NCI-H1436 (cell line): Measurements from ENCODE around the gene PDIA5.

ENCODE experiments used
- DNase-seq: peaks from one replicate; lab custom pipeline; 2025; lab: John Stamatoyannopoulos, UW

Gene PDIA5

DNA sequence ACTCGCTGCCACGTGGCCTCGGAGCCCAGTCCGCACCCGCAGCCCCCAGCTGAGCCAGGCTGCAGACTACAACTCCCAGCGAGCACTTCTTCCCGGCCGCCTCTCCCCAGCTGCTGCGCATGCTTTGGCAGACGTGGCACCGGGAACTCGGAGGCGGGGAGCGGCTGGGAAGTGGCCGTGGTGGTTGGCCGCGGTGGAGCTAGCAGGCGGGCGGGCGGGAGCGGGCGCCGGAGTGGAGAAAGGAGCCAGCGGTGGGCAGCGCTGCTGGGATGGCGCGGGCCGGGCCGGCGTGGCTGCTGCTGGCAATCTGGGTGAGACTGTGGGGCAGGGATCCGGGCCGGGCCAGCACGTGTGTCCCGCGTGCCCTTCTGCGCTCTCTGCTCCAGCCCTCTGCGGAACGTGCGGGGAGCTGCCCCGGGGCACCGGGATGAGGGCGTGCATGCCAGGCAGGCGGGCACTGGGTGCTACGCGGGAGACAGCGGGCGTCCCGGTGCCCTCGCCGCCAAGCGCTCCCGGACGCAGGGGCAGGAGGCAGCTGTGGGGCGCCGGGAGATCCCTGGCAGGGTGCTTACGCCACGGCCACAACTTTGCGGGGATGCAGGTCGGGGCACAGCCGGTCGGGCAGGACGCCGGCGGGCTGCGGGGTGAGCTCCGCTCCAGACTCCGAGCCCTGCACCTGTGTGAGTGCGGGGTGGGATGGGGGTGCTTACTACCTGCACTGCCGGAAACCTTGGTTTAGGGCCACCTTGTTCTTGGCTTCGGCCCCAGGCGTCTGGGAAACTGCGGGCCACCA lies at the start of gene PDIA5:
Gene PDIA5, plus strand, starts transcription at position 130 of the 793 bp plus-strand sequence. Its CDS starts 140 bp downstream, at position 270.
- peak; percentile 89 for DNase-seq

DNA sequence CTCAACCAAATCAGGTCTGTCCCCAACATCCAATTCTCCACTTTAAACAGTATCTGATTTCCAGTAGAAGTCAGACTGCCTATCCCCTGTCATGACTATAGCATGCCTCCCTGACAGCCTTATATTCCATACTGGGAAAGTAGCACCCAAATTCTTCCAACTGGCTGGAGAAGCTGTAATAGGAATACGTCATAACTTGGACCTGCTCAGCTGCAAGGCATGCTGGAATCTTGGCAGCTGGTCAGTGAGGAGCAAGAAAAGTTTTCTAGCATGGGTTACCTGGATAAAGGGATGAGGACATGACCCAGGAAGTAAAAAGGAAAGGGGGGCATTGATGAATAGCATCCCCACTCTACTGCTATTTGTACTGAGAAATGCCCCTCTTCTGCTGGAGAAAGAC lies 48.1 kb upstream of the PDIA5 start:
- no peak for DNase-seq

DNA sequence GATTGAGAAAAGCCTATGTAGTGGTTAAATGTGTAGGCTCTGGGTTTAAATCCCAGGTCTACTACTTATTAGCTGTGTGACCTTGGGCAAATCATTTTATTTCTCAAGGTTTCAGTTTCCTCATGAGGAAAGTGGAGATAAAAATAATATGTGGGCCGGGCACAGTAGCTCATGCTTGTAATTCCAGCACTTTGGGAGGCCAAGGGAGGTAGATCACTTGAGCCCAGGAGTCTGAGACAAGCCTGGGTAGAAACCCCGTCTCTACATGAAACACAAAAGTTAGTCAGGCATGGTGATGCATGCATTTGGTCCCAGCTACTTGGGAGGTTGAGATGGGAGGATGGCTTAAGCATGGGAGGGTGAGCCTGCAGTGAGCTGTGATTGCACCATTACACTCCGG lies 47.7 kb upstream of the PDIA5 start:
- DNase-seq = no peak

DNA sequence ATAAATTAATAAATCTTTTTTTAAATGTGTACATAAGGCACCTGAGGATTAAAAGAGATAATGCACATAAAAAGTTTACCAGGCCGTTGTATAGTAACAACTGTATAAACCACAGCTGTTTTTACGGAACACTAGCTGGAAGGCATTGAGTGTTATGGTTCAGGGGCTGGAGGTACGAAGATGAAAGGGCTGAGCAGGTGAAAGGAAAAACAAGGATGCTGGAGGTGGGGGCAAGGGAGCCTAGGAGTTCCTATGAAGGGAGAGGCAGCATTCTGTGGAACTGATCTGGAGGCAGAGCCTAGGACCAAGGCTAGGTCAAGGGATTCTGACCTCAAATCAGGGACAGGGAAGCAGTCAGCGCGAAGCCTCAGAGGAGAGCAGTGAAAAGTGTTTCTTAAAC lies 47.2 kb upstream of the PDIA5 start:
- no peak for DNase-seq

DNA sequence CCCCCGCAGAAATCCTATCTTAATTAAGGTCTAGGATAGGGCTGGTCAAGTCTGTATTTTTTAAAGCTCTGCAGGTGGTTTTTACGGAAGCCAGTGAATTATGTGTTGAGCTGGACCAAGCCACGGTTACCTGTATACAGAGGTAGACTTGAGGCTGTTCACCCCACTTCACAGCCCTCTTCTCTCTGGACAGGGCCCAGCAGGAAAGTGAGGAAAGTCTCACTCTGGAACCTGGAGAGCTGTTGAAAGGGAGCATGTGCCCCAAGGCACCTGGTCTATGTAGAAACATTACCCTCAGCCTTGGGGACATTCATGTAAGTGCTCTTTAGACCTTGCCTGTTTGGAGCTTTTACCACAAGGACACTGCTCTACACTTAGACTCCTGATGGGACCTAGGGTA lies 46.1 kb upstream of the PDIA5 start:
- DNase-seq = no peak

DNA sequence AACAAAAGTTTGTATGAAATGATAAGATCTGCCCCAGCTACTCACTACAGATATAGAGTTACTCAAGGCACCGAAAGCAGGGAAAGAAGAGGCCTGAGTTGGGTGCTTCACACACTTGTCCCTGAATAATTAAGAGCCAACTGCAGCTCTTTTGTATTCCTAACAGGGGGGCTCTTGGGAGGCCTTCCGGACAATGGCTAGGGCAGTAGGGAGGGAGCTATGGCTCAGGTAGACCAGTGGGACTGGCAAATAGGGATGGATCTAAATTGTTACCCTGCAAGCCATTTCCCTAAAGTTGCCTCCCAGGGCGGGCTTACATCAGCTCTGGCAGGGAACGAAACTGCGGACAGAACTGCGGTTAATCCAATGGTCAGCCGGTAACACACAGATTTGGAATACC lies 45.4 kb upstream of the PDIA5 start:
- no peak for DNase-seq

DNA sequence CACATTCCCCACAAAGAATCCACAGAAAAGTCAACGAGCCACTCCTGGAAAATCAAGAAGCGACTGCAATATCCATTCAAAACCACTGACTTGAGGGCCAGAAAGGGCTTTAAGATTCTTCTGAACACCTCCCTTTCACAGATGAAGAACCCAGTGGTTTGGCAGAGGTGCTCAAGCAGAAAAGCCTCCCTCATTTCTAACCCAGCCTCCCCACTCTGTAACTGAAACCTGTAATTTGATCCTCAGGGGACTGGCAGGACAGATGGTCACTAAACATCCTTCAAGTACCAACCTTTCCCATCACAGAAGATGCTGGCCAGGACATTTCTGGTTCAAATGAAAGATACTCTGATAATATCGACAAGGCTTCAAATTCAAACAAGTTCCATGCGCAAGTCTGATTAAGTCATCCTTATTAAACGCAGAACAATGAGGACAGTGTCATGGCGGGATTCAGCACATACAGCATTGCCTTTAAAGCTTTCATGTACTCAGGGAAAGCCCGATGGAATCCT lies 44.8 kb upstream of the PDIA5 start:
- DNase-seq = no peak

DNA sequence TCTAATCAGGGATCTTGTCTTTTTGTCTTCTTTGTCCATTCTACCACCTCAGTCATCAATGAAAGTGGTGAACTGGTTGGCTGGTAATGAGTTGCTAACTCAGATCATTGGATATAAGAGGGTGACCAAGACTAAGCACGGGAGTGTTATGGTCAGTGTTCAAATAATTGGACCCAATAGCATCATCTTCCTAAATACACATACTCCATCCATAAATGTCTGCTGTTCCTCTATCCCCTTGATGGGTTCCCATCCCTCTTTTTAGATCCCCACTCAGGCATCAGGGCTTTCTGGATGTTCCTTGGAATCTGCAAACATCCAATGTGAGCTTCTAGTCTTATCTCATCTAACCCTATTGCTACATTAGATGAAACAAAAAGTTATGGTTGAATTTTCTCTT lies 42.8 kb upstream of the PDIA5 start:
- no peak for DNase-seq

DNA sequence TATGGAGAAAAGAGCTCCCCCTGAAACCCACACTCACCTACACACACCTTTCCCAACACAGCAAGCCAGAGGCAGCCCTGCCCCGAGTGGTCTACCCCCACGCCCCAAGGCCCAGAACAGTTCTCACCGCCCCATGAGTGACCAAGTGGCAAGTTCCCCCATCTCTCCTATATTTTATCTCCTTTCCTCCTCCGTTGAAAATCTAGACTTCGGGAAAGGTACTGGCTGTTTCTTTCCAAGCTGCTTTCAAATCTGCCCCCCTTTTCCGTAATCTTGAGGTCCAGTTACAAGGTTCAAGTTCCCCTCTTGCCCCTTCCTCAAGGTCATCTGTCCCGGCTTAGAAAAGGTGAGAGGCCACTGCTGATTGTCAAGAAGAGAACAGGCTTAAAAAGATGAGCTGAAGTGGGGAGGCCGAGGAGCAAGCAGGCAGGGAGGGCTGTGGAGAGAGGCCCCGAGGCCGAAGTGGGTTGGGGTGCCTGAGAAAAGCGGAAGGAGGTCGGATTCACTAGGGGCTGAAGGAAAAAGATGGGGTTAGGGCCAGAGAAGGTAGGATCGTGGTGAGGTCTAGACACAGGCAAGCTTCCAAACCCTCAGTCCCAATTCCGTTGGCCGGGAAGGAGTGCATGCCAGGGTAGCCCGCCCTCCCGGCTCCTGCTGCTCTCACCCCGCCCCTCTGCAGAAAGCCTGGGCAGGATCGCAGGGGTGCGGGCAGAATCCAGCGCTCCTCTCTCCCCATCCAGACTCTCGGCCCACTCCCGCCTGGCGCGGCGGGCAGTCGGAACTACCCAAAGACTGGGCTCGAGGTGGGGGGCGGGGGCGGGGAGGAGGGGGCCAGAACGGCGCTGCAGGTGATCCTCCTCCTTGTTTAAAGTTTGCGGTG lies 40.9 kb upstream of the PDIA5 start:
- no peak for DNase-seq

DNA sequence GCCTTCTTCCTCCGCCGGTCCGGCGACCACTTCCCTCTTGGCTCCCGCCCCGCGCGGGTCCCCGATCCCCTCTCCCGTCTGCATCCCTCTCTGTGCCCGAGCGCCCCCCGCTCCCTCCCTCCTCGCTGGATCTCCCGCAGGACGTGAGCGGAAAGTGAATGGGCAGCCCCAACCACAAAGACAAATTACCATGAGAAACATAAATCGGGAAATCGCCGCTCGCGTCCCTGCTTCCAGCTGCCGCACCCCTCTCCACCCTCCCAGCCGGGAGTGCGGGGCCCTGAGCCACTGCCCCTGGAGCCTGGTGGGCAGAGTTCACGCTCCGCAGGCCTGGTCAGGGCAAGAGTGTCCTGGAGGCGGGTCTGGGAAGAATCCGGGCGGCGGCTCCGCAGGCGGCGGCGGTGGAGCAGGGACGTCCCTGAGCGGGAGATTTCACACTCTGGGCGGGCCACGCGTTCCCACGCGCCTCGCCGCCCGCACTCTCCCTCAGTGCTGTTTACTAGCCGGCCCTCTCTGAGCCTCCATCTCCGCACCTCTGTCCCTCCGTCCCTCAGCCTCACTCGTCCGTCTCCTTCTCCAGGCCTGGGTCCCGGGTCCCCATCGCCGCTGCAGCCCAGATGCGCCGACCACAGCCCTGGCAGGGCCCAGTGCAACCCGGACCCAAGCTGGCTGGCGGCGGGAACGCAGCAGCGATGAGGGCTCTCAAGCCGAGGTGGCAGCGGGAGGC lies 40.1 kb upstream of the PDIA5 start:
- no peak for DNase-seq

DNA sequence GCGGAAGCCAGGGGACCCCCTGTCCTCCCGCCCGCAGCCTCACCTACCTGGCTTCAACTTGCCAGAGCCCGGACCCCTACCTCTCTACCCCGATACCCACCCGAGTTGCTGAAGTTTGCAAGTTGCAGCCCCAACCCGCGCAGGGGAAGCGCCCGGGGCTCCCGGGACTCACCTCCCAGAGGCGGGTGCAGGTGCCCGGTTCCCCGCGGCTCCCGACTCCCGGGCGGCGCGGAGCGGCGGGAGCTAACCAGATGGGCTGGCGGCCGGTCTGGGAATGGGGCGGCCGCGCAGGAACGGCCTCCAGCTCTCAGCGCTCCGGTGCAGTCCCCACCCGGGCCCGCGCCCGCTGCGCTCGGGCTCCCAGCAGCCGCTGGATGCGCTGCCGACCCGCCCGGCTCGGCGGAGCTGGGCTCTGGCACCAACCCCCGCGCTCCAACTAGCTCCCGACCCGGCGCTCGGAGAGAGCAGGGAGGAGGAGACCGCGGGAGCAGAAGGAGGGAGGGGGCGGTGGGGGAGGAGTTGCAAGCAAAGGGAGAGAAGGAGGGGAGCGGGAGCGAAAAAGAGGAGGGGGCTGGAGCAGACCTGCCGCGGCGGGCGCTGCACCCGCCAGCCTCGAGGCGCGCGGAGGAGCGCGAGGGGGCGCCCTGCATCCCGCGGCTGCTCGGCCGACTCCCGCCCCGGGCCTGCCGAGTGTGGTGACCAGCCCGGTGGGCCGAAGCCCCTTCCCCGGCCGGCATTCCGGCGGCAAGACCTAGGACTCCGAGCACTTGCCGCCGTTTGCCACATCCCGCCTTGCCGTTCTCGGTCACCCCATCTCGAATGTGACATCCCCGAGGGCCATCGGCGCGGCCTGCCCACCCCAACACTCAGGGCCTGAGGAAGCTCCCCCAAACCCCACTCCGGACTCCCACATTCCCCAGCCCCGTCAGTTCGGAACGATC lies 39.3 kb upstream of the PDIA5 start, which contains the start of gene SEMA5B:
Gene SEMA5B, minus strand, starts transcription at position 472 of the 941 bp plus-strand sequence. CDS start 66,500 bp downstream, outside the sequence.
- DNase-seq = peak; percentile 74

DNA sequence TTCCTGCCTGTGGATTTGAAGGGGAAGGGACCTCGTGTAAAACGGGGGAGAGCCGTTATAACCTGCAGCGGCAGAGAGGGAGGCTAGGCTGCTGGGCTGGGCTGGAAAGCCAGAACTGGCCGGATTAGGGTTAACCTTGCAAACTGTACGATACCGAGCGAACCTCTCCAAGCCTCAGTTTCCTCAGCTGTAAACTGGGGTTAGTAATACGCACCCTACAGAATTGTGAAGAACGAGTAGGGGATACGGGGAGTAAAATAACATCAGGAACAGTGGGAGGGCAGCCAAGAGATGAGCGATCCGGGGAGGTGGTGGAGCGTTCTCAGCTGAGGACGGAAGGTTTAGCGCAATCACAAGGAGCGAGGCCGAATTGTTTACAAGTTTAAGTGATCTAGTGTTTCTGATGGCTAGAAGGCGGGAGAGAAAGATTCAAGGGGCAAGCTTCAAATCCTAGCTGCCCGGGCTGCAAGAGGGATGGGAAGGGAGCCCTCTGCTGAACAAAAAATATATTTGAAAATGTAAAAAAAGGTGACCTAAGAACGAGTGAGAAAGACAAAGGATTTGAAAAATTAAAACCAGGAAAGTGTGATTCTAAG lies 38.5 kb upstream of the PDIA5 start:
- peak; percentile 69 for DNase-seq

DNA sequence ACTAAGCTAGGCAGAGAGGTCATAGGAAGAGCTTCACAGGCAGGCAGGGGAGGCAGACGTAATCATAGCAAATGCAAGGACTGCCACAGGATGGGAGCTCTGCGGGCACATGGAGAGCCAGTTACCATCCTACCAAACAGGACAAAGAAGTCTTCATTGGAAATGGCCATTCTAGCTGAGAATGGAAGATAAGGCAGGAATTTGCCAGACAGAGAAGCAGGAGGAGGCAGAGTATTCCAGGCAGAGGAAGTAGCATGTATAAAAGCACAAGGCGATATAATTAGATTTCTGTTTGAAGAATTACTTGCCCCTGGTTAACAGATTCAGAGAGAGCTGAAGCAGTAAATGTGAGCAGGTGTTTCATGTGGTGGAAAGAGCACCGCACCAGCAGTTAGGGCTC lies 35.8 kb upstream of the PDIA5 start:
- DNase-seq = no peak

DNA sequence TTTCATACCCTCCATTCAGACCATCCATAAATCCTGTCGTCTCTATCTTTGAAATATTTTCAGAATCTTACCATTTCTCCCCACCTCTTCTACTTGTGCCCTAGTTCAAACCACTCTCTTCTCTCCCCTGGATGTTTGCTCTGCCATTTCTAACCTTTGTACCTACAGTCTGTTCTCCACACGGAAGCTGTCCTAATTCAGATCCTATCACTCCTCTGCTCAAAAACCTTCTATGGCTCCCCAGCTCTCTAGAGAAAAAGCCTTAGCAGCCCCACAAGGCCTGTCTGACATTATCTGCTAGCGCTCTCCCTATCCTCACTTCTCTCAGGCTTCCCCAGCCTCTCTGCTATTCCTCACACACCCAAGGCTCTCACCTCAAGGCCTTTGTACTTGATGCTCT lies 34.8 kb upstream of the PDIA5 start:
- no peak for DNase-seq

DNA sequence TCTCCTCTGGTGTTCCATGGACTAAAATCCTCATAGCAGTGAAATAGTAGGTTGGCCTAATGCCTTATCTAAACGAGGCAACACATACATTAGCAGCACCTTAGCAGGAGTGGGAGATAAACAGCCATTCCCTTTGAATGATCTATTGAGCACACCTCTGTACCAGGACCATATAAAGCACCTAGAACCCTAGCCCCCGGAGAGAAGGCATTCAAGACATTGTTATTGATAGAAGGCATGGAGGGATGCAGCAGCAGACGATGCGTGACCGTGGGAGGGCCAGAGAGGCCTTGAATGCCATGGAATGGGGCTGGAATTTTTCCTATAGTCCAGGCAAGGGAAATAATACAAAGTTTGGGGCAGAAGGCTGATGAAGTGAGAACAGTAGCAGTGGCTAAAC lies 32.7 kb upstream of the PDIA5 start:
- no peak for DNase-seq

DNA sequence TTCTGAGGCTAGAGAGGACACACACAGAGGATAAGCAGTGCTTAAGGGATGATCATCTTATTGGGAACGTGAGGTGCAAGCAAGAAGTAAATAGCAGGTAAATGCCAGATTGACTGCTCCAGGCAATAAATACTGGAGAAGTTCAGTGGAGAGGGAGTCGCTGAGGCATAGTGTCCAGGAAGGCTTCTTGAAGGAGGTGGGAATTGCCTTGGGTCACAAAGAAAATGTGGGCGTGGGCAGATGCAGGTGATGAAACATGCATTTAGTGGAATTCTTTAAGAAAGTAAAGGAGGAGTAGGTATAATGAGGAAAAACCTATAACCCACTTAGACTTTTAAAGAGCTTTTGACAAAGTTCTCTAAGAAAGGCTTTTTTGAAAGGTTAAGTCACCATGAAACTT lies 31.8 kb upstream of the PDIA5 start:
- DNase-seq = no peak

DNA sequence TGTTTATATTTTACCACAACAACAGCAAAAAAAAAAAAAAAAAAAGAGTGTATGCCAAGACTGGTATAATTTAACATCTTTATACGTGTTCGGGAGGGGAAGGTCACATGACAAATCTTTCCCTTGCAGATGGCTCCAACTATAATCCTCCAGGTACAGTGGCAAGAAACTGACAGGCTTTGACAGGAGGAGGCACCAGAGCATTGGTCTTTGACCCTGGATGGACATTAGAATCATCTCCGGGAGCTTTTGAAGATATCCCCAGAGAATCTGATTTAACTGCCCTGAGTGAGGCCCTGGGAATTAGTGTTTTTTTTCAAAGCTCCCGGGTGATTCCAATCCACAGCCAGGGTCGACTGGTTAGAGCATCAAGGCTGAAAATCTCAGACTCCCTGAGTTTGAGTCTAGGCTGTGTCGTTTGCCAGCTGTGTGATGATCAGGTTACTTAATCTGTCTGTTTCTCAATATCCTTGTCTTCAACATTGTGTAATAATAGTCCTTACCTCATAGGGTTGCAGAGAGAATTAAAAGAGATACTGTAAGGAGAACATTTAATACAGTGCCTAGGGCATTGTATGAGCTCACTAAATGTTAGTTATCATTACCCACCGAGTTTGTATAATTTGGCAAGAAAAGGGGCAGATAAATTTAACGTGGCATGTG lies 30.3 kb upstream of the PDIA5 start:
- DNase-seq = peak; percentile 23

DNA sequence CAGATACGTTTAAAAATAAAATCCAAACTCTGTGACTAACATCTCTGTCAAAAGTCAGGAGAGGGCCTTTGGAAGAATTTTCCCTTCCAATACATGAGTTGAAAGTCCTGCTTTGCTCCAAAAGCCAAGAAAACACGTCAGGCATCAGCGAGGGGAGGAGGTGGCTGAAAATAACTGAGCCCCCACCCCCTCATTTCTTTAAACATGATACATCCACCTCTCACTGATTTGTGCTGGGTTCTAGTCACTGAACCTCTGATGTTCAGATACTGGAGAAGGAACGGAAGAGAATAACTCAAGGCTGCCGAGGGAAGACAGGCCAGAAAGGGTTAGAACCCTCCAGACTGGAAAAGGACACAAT lies 29.8 kb upstream of the PDIA5 start:
- no peak for DNase-seq

DNA sequence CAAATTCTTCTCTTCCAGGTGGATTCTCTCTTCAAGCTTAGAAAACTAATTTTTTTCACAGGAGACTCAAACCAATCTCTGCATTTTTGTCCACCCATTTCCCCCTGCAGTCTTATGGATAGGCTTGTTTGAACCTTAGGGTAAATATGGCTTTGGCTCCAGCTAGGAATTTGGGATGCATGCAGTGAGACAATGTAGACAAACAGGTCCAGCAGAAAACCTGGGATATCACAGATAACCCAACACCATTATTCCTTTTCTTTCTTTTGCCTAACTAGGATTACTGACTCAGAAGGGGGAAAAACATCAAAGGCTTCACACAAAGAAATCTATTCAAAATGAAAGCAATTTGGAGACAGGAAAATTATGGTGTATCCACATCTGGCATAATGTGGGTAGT lies 28.1 kb upstream of the PDIA5 start:
- no peak for DNase-seq

DNA sequence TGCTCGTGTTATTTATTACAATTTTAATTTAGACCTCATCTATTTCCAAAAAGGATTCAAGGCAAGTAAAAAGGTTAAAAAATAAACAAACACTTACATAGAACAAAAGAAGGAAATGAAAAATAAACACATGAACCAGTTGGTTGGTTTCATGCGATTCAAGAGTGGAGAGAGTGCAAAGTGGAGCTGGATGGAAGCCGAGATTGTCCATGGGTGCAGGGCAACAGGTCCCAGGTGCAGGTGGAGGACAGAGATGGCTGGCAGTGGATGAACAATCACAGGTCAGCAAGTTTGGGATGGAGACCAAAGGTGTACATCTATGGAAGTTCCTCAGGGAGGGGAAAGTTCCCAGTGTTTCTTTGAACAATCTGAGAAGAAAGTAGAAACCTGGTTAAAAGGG lies 27.6 kb upstream of the PDIA5 start:
- no peak for DNase-seq
